ENCODE results near the gene FGFR3. TPM values are rescaled to one million over a fixed set of nuclear protein-coding genes. Genes with fewer than 3 reads are reported as not detected.

The FGFR3 gene
- total RNA-seq, 2 experiments from 2014 or later = 0.21 to 0.27 TPM

GRCh38 chr4:1766106-1767060 lies 26.7 kb upstream of the FGFR3 start:
- ChIA-PET CTCF (interaction anchor here (0.7 kb wide), 1 partner anchor 133 kb away, joined by 3 read pairs; no protein-coding TSS in a partner anchor), POLR2A (no interaction called here)
- H3K4me1 Mint-ChIP-seq (ENCODE audit: low read depth) = no peaks in the 10 kb centered on the region
- no peak overlapping the region for H3K27ac Mint-ChIP-seq
- H3K4me3 Mint-ChIP-seq = no peak overlapping the region
- H3K36me3 Mint-ChIP-seq = no peaks in the 10 kb centered on the region
- no peaks in the 10 kb centered on the region for H3K9me3 Mint-ChIP-seq
- H3K27me3 Mint-ChIP-seq = peaks cover 18% of the 10 kb centered on the region
- intact Hi-C loops (cut with micrococcal nuclease) = no loop called here
- DNase-seq = no peak

DNA sequence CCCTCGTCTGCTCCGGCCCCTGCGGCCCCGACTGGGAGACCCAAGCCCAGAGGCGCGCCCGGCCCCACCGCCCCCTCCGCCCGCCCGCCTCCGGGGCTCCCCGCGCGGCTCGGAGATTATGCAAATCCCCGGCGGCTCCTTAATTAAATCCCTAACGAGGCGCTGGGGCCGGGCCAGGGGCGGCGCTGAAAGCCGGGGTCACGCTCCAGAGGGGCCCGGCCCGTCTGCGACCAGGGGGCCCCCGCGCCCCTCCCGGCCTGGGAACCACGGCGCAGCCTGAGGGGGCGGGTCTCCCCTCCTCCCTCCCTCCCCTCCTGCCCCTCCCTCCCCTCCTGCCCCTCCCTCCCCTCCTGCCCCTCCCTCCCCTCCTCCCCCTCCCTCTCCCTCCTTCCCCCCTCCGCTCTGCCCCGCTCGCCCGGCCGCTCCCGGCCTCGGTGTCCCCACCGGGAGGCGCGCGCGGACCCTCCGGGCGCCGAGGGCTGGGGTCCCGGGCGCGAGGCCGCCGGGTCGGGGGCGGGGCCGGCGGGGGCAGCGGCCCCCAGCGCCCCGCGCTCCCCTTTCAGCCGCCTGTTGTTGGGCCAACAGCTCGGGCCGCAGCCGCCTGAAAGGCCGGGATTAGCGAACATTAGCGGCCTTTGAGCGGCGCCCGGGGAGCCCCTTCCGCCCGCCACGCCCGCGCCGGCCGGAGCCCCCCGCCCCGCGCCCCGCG lies 25.9 kb upstream of the FGFR3 start:
- Mint-ChIP-seq H3K27me3 (peaks cover 19% of the 10 kb centered on the region), H3K4me1 (ENCODE audit: low read depth) (peaks cover 2% of the 10 kb centered on the region), H3K36me3 (no peaks in the 10 kb centered on the region), H3K27ac (no peak overlapping the region), H3K4me3 (no peak overlapping the region), H3K9me3 (no peaks in the 10 kb centered on the region)
- ChIA-PET CTCF (interaction anchor here (0.8 to 2.4 kb wide), 8 partner anchors 10 to 74 kb away, joined by 3 to 21 read pairs (median 4); no protein-coding TSS in a partner anchor), POLR2A (no interaction called here)
- no peak for DNase-seq
- intact Hi-C loops (cut with micrococcal nuclease) = no loop called here

GRCh38 chr4:1767770-1768366 lies 25.2 kb upstream of the FGFR3 start:
- peaks cover 2% of the 10 kb centered on the region for H3K4me1 Mint-ChIP-seq (ENCODE audit: low read depth)
- intact Hi-C loops (cut with micrococcal nuclease) = no loop called here
- CTCF ChIA-PET = interaction anchor here (0.8 to 2.4 kb wide), 8 partner anchors 9 to 74 kb away, joined by 3 to 21 read pairs (median 4); no protein-coding TSS in a partner anchor

DNA sequence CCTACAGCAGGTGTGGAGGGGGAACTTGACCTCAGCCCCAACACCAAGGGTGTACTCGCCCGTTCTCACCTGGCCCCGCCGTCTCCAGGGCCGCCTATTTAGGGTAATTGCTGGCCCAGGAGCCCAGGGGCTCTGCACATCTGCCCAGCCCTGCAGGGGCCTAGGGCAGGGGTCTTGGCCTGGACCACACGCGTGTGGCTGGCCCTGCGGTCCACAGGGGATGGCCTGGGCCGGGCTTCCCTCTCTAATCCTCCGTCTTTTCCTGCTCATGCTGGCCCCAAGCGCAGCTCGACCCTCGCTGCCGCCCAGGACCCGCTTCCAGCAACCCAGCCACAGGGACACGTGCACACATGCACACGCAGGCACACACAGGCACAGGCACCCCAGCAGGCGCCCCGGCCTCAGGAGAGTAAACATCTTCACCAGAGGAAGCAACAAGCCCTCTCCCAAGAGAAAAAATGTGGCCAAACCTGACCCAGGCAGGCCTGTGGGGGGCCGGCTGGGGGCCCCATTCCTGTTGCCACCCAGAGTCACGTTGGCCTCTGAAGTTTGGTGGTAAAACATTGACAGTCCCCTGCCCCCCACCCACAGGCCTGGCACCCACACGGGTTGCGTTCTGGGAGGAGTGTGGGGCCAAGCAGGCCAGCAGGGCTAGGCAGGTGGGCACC lies 24.6 kb upstream of the FGFR3 start:
- Mint-ChIP-seq H3K36me3 (no peaks in the 10 kb centered on the region), H3K4me3 (peak overlapping the region; percentile 51), H3K27ac (no peak overlapping the region), H3K9me3 (no peaks in the 10 kb centered on the region), H3K4me1 (ENCODE audit: low read depth) (peaks cover 2% of the 10 kb centered on the region), H3K27me3 (peaks cover 16% of the 10 kb centered on the region)
- CTCF ChIA-PET = interaction anchor here (0.9 to 2.4 kb wide), 4 partner anchors 17 to 75 kb away, joined by 3 to 21 read pairs (median 4); no protein-coding TSS in a partner anchor
- no peak for DNase-seq
- POLR2A ChIA-PET = no interaction called here
- intact Hi-C loops (cut with micrococcal nuclease) = no loop called here

More at GRCh38 chr4:1767770-1768366, 25.2 kb upstream of the FGFR3 start:
- no peak overlapping the region for H3K27ac Mint-ChIP-seq
- no peak overlapping the region for H3K4me3 Mint-ChIP-seq
- H3K27me3 Mint-ChIP-seq = peaks cover 16% of the 10 kb centered on the region
- H3K36me3 Mint-ChIP-seq = no peaks in the 10 kb centered on the region
- no peaks in the 10 kb centered on the region for H3K9me3 Mint-ChIP-seq
- DNase-seq = peak; percentile 54
- POLR2A ChIA-PET = no interaction called here

- CTCF ChIA-PET = no interaction called here
- H3K4me1 Mint-ChIP-seq (ENCODE audit: low read depth) = peaks cover 2% of the 10 kb centered on the region
Observed at GRCh38 chr4:1769692-1770091, 23.4 kb upstream of the FGFR3 start.

GRCh38 chr4:1770245-1770644 lies 22.8 kb upstream of the FGFR3 start:
- H3K4me1 Mint-ChIP-seq (ENCODE audit: low read depth) = peaks cover 2% of the 10 kb centered on the region
- peaks cover 8% of the 10 kb centered on the region for H3K27me3 Mint-ChIP-seq
- intact Hi-C loops (cut with micrococcal nuclease) = no loop called here
- no peaks in the 10 kb centered on the region for H3K36me3 Mint-ChIP-seq
- ChIA-PET CTCF (no interaction called here), POLR2A (no interaction called here)
- no peak for DNase-seq
- no peak overlapping the region for H3K27ac Mint-ChIP-seq
- H3K9me3 Mint-ChIP-seq = no peaks in the 10 kb centered on the region
- no peak overlapping the region for H3K4me3 Mint-ChIP-seq

More at GRCh38 chr4:1769692-1770091, 23.4 kb upstream of the FGFR3 start:
- Mint-ChIP-seq H3K27ac (no peak overlapping the region), H3K27me3 (peaks cover 10% of the 10 kb centered on the region), H3K4me3 (no peak overlapping the region), H3K9me3 (no peaks in the 10 kb centered on the region), H3K36me3 (no peaks in the 10 kb centered on the region)
- intact Hi-C loops (cut with micrococcal nuclease) = no loop called here
- DNase-seq = no peak
- POLR2A ChIA-PET = no interaction called here

DNA sequence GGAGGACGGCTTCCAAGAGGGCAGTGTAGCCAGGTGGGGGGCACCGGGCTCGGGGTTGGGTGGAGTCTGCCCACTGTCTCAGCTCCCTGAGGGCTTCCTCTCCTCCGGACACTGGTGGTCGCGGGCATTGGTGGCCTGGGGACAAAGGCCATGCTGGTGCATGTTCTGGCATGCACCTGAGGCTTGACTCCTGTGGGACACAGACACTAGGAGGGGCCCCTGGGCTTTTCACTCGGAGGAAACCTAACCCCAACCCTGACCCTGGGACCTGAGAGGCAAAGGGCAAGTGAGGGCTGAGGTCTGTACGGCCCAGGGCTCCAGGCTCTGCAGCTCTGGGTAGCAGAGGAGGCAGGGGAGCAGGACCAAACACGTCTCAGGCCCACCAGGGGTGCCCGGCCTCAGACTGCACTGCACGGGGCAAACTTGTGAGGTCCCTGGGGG lies 22.3 kb upstream of the FGFR3 start:
- intact Hi-C loops (cut with micrococcal nuclease) = no loop called here
- H3K36me3 Mint-ChIP-seq = no peaks in the 10 kb centered on the region
- POLR2A ChIA-PET = no interaction called here
- no peak overlapping the region for H3K27ac Mint-ChIP-seq
- peaks cover 3% of the 10 kb centered on the region for H3K27me3 Mint-ChIP-seq
- peaks cover 2% of the 10 kb centered on the region for H3K4me1 Mint-ChIP-seq (ENCODE audit: low read depth)
- CTCF ChIA-PET = no interaction called here
- no peak overlapping the region for H3K4me3 Mint-ChIP-seq
- no peaks in the 10 kb centered on the region for H3K9me3 Mint-ChIP-seq
- DNase-seq = no peak

DNA sequence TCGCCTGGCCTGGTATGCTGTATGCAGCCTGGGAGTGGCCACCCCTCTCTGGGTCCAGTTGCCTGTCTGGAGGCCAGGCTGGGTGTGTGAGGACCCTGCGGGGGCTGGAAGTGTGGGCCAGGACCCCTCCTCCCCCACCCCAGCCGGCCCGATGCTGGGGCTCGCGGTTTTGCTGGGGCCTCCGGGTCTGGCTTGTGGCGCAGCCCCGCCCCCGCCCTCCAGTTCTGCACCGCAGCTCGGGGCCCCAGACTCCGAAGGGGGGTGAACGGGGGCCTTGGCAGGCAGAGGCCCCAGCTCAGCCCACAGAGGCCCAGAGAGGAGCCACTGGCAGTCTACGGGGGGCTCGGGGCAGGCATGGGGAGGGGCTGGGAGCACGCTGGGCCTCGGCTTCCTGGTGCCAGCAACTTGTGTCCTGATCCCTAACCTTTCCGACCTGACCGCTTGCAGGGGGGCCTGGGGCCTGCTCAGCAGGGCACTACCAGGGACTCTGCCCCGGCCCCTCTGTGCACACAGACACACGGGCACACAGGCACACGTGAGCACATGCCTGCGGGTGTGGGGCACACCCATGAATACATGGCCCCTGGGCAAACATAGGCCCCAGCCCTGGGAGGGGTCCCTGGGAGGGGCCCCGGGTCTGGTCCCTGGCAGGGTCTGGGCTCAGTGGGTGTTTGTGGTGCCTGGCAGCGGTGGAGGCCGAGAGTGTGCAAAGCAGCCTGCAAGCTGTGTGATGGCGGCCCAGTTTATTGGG lies 21.4 kb upstream of the FGFR3 start:
- POLR2A ChIA-PET = no interaction called here
- peaks cover 3% of the 10 kb centered on the region for H3K27me3 Mint-ChIP-seq
- H3K27ac Mint-ChIP-seq = no peak overlapping the region
- CTCF ChIA-PET = interaction anchor here (1.0 kb wide), 1 partner anchor 24 kb away, joined by 3 read pairs; no protein-coding TSS in a partner anchor
- intact Hi-C loops (cut with micrococcal nuclease) = no loop called here
- H3K36me3 Mint-ChIP-seq = no peaks in the 10 kb centered on the region
- peaks cover 2% of the 10 kb centered on the region for H3K4me1 Mint-ChIP-seq (ENCODE audit: low read depth)
- H3K4me3 Mint-ChIP-seq = no peak overlapping the region
- no peaks in the 10 kb centered on the region for H3K9me3 Mint-ChIP-seq
- peak; percentile 27 for DNase-seq

DNA sequence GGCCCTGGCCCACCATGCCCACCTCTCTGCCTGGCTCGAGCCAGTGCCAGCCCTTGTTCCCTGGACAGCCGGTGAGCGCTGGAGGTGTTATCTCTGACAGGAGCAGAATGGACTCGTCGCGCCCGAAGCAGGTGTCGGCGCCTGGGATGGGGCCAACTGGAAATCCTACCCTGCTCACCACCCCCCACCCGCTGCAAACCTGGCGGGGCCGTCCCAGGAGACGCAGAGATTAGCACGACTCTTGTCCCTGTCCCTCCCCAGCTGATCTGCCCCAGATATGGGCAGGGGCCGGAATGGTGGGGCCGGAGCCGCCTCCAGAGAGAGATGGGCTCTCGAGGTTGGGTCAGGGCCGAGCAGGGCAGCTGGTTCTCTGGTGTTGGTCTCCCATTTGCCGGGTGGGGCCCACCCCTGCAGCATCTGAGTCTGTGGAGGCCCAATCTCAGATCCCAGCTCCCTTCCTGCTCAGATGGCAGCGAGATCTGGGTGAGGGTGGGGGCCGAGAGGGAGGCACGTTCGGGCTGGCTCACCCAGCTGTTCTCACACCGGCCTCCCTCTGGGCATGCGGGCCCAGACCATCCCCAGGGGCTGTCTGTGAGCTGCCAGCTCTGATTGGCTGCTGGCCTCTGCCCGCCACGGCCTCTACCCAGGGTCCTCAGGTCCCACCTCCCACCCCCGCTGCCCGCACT lies 20.1 kb upstream of the FGFR3 start:
- Mint-ChIP-seq H3K27me3 (peaks cover 3% of the 10 kb centered on the region), H3K27ac (no peak overlapping the region), H3K36me3 (no peaks in the 10 kb centered on the region), H3K4me1 (ENCODE audit: low read depth) (peaks cover 2% of the 10 kb centered on the region), H3K9me3 (no peaks in the 10 kb centered on the region), H3K4me3 (no peak overlapping the region)
- POLR2A ChIA-PET = no interaction called here
- intact Hi-C loops (cut with micrococcal nuclease) = no loop called here
- CTCF ChIA-PET = interaction anchor here (0.6 kb wide), 1 partner anchor 28 kb away, joined by 6 read pairs; no protein-coding TSS in a partner anchor
- DNase-seq = no peak

DNA sequence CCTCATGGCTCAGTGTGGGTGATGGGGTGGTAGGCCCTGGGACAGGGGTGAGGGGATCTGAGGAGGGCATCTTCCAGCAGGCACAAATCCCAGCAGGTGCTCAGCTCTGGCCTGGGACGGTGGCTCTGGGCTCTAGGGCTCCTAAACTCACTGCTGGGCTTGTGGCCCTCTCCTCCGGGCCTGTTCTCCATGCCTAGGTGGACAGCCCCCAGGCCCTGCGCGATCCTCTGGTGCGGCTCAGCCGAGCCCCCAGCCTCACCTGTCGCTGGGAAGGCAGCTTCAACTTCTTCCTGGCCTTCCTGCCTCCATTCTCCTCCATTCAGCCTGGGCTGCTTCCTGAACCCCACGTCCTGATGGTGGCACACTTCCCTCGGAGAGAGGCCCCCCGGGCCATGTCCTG lies 19.3 kb upstream of the FGFR3 start:
- intact Hi-C loops (cut with micrococcal nuclease) = no loop called here
- H3K9me3 Mint-ChIP-seq = no peaks in the 10 kb centered on the region
- no peaks in the 10 kb centered on the region for H3K36me3 Mint-ChIP-seq
- H3K4me1 Mint-ChIP-seq (ENCODE audit: low read depth) = peaks cover 2% of the 10 kb centered on the region
- CTCF ChIA-PET = no interaction called here
- no peak overlapping the region for H3K4me3 Mint-ChIP-seq
- POLR2A ChIA-PET = no interaction called here
- H3K27me3 Mint-ChIP-seq = peaks cover 1% of the 10 kb centered on the region
- no peak for DNase-seq
- H3K27ac Mint-ChIP-seq = no peak overlapping the region

Data from activated CD4-positive, alpha-beta memory T cell treated with anti-CD3 and anti-CD28 coated beads for 36 hours (primary cell).